OCI-LY3 (cell line): ENCODE measurements around the gene SH2D3C.

Source experiments
- EZH2phosphoT487 ChIP-seq: fragments of 200-600 bp; shearing (Covaris generic); IDR thresholded peaks from 2 replicates; pipeline ENCODE4 v1.6.1; 2018; ENCODE audit warnings: antibody characterized with exemption, mixed run types, low read depth
- TF ChIP-seq, protein P1 (sequence below): fragments of 200-600, 300-600 bp; sonication (generic); IDR thresholded peaks from 2 replicates; pipeline ENCODE4 v1.5.1; 2014; ENCODE audit warnings: antibody characterized with exemption, low read length, low read depth

DNA sequence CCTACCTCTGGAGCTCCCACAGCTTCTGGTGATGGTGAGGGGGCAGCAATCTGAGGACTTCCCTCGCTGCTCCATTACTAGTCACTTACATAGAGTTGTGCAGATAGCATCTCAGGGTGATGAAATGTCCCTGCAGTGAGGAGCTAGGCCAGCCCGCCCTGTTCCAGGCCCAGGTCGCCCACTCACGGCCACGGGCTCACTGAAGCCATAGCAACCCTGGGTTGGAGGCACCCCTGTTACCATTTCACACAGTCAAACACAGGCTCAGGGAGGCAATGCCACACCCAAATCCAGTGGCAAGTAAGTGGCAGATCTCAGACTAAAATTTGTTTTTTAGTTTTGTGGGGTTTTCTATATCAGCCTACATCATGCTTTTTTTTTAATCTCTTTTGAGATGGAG lies 19.6 kb downstream of the SH2D3C start:
- TF ChIP-seq, protein P1, sequence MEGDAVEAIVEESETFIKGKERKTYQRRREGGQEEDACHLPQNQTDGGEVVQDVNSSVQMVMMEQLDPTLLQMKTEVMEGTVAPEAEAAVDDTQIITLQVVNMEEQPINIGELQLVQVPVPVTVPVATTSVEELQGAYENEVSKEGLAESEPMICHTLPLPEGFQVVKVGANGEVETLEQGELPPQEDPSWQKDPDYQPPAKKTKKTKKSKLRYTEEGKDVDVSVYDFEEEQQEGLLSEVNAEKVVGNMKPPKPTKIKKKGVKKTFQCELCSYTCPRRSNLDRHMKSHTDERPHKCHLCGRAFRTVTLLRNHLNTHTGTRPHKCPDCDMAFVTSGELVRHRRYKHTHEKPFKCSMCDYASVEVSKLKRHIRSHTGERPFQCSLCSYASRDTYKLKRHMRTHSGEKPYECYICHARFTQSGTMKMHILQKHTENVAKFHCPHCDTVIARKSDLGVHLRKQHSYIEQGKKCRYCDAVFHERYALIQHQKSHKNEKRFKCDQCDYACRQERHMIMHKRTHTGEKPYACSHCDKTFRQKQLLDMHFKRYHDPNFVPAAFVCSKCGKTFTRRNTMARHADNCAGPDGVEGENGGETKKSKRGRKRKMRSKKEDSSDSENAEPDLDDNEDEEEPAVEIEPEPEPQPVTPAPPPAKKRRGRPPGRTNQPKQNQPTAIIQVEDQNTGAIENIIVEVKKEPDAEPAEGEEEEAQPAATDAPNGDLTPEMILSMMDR, result no peak
- TF ChIP-seq EZH2phosphoT487, result no peak
